ENCODE measurements around the gene CENPE.
"Not testable (repeated sequence)": the region's sequence is repeated elsewhere in the genome, so short reads cannot be mapped to it uniquely, and the experiment has no call there.

DNA sequence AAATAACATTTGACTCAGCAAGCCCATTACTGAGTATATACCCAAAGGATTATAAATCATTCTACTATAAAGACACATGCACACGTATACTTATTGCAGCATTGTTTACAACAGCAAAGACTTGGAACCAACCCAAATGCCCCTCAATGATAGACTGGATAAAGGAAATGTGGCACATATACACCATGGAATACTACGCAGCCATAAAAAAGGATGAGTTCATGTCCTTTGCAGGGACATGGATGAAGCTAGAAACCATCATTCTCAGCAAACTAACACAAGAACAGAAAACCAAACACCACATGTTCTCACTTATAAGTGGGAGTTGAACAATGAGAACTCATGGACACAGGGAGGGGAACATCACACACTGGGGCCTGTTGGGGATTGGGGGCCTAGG is 28.4 kb downstream of the CENPE start:
- TF ChIP-seq POLR2A, CTCF (IDR thresholded peaks at IDR 0.05): not testable (repeated sequence)
